ENCODE measurements around the gene CDC42EP5. TPM values are rescaled to one million over a fixed set of nuclear protein-coding genes. Genes with fewer than 3 reads are reported as not detected.

The CDC42EP5 gene
- total and polyA plus RNA-seq, 4 donors, result 0.28 to 2.2 (median 0.84) TPM; not detected in 1

- no peak overlapping the region for H3K9ac ChIP-seq (ENCODE audit: low read depth in 1 of 2, low read length in 2 of 2)
- no peaks in the 10 kb centered on the region for H3K9me3 ChIP-seq (ENCODE audit: control insufficient read depth in 4 of 4, low read length in 3 of 4)
- H3K36me3 ChIP-seq (ENCODE audit: control insufficient read depth in 4 of 4, insufficient read depth in 3 of 4, low read depth in 1 of 4, low read length in 3 of 4), result no peaks in the 10 kb centered on the region
- WGBS, result 49% methylated on average over 5 of the region's 5 CpGs
- DNase-seq (ENCODE audit: low spot score), result no peak
- H3K27ac ChIP-seq (ENCODE audit: low read depth in 1 of 2, low read length in 2 of 2), result no peak overlapping the region
- H3K4me3 ChIP-seq (ENCODE audit: low read depth in 1 of 3, low read length in 3 of 3), result no peak overlapping the region
- TF ChIP-seq JUND (IDR thresholded peaks at IDR 0.05), result no peak
- TF ChIP-seq REST (IDR thresholded peaks at IDR 0.05), result no peak
- TF ChIP-seq SP1 (IDR thresholded peaks at IDR 0.05), result no peak
- no peak for TF ChIP-seq TAF1 (conservative IDR thresholded peaks at IDR 0.05)
- no peak for TF ChIP-seq GABPA (IDR thresholded peaks at IDR 0.05 in 1 of 2, conservative IDR thresholded peaks at IDR 0.05 in 1 of 2)
- TF ChIP-seq ATF3 (IDR thresholded peaks at IDR 0.05), result no peak
- no peak for TF ChIP-seq RAD21 (IDR thresholded peaks at IDR 0.05)
- TF ChIP-seq YY1 (IDR thresholded peaks at IDR 0.05), result no peak
- no peak for TF ChIP-seq CTCF (IDR thresholded peaks at IDR 0.05; ENCODE audit: low read depth, low read length, missing input control)
- TF ChIP-seq EGR1 (IDR thresholded peaks at IDR 0.05; ENCODE audit: low read depth in 2 of 2), result no peak
- TF ChIP-seq RXRA (IDR thresholded peaks at IDR 0.05), result no peak
- TF ChIP-seq ZBTB33 (IDR thresholded peaks at IDR 0.05), result no peak
- TF ChIP-seq HNF4G (IDR thresholded peaks at IDR 0.05), result no peak
- no peak for TF ChIP-seq NR2F2 (IDR thresholded peaks at IDR 0.05)
- no peak for TF ChIP-seq HNF4A (conservative IDR thresholded peaks at IDR 0.05)
- TF ChIP-seq MAX (IDR thresholded peaks at IDR 0.05), result no peak
- no peak for TF ChIP-seq FOXA1 (IDR thresholded peaks at IDR 0.05)
- no peaks in the 10 kb centered on the region for H3K4me1 ChIP-seq (ENCODE audit: control insufficient read depth in 4 of 4, insufficient read depth in 4 of 4, low read length in 3 of 4)
- H3K27me3 ChIP-seq (ENCODE audit: control insufficient read depth in 4 of 4, insufficient read depth in 4 of 4, low read length in 3 of 4), result peaks cover 0 to 3% (median 0%) of the 10 kb centered on the region in 4 donors
These were observed 45.7 kb upstream of the CDC42EP5 start for GRCh38 chr19:54518844-54519243.
